ENCODE data around the gene GRM2.

GRM2 gene

GRCh38 chr3:51673802-51674654, 32.8 kb upstream of the GRM2 start:
- H3K27me3 ChIP-seq (ENCODE audit: insufficient read depth, low read length) = no peaks in the 10 kb centered on the region
- no peaks in the 10 kb centered on the region for H3K9me3 ChIP-seq (ENCODE audit: low read length)
- no peaks in the 10 kb centered on the region for H3K36me3 ChIP-seq (ENCODE audit: insufficient read depth, low read length)
- peaks cover 21% of the 10 kb centered on the region for H3K4me1 ChIP-seq (ENCODE audit: insufficient read depth, low read length)
- no peak overlapping the region for H3K4me3 ChIP-seq (ENCODE audit: low read length)
- H2AFZ ChIP-seq (ENCODE audit: low read depth, low read length) = no peak overlapping the region

- Histone ChIP-seq H3K4me1 (ENCODE audit: insufficient read depth, low read length) (peaks cover 21% of the 10 kb centered on the region), H3K9me3 (ENCODE audit: low read length) (no peaks in the 10 kb centered on the region), H2AFZ (ENCODE audit: low read depth, low read length) (no peak overlapping the region), H3K36me3 (ENCODE audit: insufficient read depth, low read length) (no peaks in the 10 kb centered on the region), H3K27me3 (ENCODE audit: insufficient read depth, low read length) (no peaks in the 10 kb centered on the region), H3K4me3 (ENCODE audit: low read length) (no peak overlapping the region)
These were observed 31.7 kb upstream of the GRM2 start for GRCh38 chr3:51675201-51675611.

GRCh38 chr3:51676102-51676640, 30.7 kb upstream of the GRM2 start:
- no peaks in the 10 kb centered on the region for H3K36me3 ChIP-seq (ENCODE audit: insufficient read depth, low read length)
- no peak overlapping the region for H3K4me3 ChIP-seq (ENCODE audit: low read length)
- no peak overlapping the region for H2AFZ ChIP-seq (ENCODE audit: low read depth, low read length)
- no peaks in the 10 kb centered on the region for H3K9me3 ChIP-seq (ENCODE audit: low read length)
- no peaks in the 10 kb centered on the region for H3K27me3 ChIP-seq (ENCODE audit: insufficient read depth, low read length)
- peaks cover 18% of the 10 kb centered on the region for H3K4me1 ChIP-seq (ENCODE audit: insufficient read depth, low read length)

GRCh38 chr3:51677358-51677757, 29.5 kb upstream of the GRM2 start:
- no peaks in the 10 kb centered on the region for H3K9me3 ChIP-seq (ENCODE audit: low read length)
- H3K36me3 ChIP-seq (ENCODE audit: insufficient read depth, low read length) = no peaks in the 10 kb centered on the region
- H3K4me1 ChIP-seq (ENCODE audit: insufficient read depth, low read length) = peaks cover 13% of the 10 kb centered on the region
- H3K27me3 ChIP-seq (ENCODE audit: insufficient read depth, low read length) = no peaks in the 10 kb centered on the region
- no peak overlapping the region for H2AFZ ChIP-seq (ENCODE audit: low read depth, low read length)
- H3K4me3 ChIP-seq (ENCODE audit: low read length) = no peak overlapping the region

- Histone ChIP-seq H3K27me3 (ENCODE audit: insufficient read depth, low read length) (no peaks in the 10 kb centered on the region), H3K9me3 (ENCODE audit: low read length) (no peaks in the 10 kb centered on the region), H3K4me3 (ENCODE audit: low read length) (no peak overlapping the region), H2AFZ (ENCODE audit: low read depth, low read length) (no peak overlapping the region), H3K36me3 (ENCODE audit: insufficient read depth, low read length) (no peaks in the 10 kb centered on the region), H3K4me1 (ENCODE audit: insufficient read depth, low read length) (peaks cover 5% of the 10 kb centered on the region)
These were observed 28.7 kb upstream of the GRM2 start for GRCh38 chr3:51678186-51678585.

GRCh38 chr3:51678641-51679040, 28.2 kb upstream of the GRM2 start:
- Histone ChIP-seq H2AFZ (ENCODE audit: low read depth, low read length) (no peak overlapping the region), H3K27me3 (ENCODE audit: insufficient read depth, low read length) (no peaks in the 10 kb centered on the region), H3K4me3 (ENCODE audit: low read length) (no peak overlapping the region), H3K4me1 (ENCODE audit: insufficient read depth, low read length) (peaks cover under 1% of the 10 kb centered on the region), H3K36me3 (ENCODE audit: insufficient read depth, low read length) (no peaks in the 10 kb centered on the region), H3K9me3 (ENCODE audit: low read length) (no peaks in the 10 kb centered on the region)

- no peak overlapping the region for H2AFZ ChIP-seq (ENCODE audit: low read depth, low read length)
- no peaks in the 10 kb centered on the region for H3K9me3 ChIP-seq (ENCODE audit: low read length)
- H3K4me1 ChIP-seq (ENCODE audit: insufficient read depth, low read length) = no peaks in the 10 kb centered on the region
- no peaks in the 10 kb centered on the region for H3K36me3 ChIP-seq (ENCODE audit: insufficient read depth, low read length)
- H3K27me3 ChIP-seq (ENCODE audit: insufficient read depth, low read length) = no peaks in the 10 kb centered on the region
- H3K4me3 ChIP-seq (ENCODE audit: low read length) = no peak overlapping the region
These were observed 27.6 kb upstream of the GRM2 start for GRCh38 chr3:51679318-51679717.

GRCh38 chr3:51679777-51680176, 27.1 kb upstream of the GRM2 start:
- no peak overlapping the region for H2AFZ ChIP-seq (ENCODE audit: low read depth, low read length)
- peaks cover 3% of the 10 kb centered on the region for H3K36me3 ChIP-seq (ENCODE audit: insufficient read depth, low read length)
- no peaks in the 10 kb centered on the region for H3K27me3 ChIP-seq (ENCODE audit: insufficient read depth, low read length)
- no peaks in the 10 kb centered on the region for H3K9me3 ChIP-seq (ENCODE audit: low read length)
- H3K4me1 ChIP-seq (ENCODE audit: insufficient read depth, low read length) = no peaks in the 10 kb centered on the region
- no peak overlapping the region for H3K4me3 ChIP-seq (ENCODE audit: low read length)

- Histone ChIP-seq H3K36me3 (ENCODE audit: insufficient read depth, low read length) (peaks cover 3% of the 10 kb centered on the region), H3K9me3 (ENCODE audit: low read length) (no peaks in the 10 kb centered on the region), H3K4me1 (ENCODE audit: insufficient read depth, low read length) (no peaks in the 10 kb centered on the region), H2AFZ (ENCODE audit: low read depth, low read length) (no peak overlapping the region), H3K4me3 (ENCODE audit: low read length) (no peak overlapping the region), H3K27me3 (ENCODE audit: insufficient read depth, low read length) (no peaks in the 10 kb centered on the region)
These were observed 26.7 kb upstream of the GRM2 start for GRCh38 chr3:51680196-51680595.

GRCh38 chr3:51680663-51681230, 26.1 kb upstream of the GRM2 start:
- H3K4me3 ChIP-seq (ENCODE audit: low read length) = no peak overlapping the region
- H2AFZ ChIP-seq (ENCODE audit: low read depth, low read length) = no peak overlapping the region
- no peaks in the 10 kb centered on the region for H3K4me1 ChIP-seq (ENCODE audit: insufficient read depth, low read length)
- no peaks in the 10 kb centered on the region for H3K27me3 ChIP-seq (ENCODE audit: insufficient read depth, low read length)
- peaks cover 3% of the 10 kb centered on the region for H3K36me3 ChIP-seq (ENCODE audit: insufficient read depth, low read length)
- H3K9me3 ChIP-seq (ENCODE audit: low read length) = no peaks in the 10 kb centered on the region

GRCh38 chr3:51681453-51681852, 25.4 kb upstream of the GRM2 start:
- no peak overlapping the region for H2AFZ ChIP-seq (ENCODE audit: low read depth, low read length)
- H3K4me3 ChIP-seq (ENCODE audit: low read length) = no peak overlapping the region
- no peaks in the 10 kb centered on the region for H3K27me3 ChIP-seq (ENCODE audit: insufficient read depth, low read length)
- no peaks in the 10 kb centered on the region for H3K9me3 ChIP-seq (ENCODE audit: low read length)
- H3K4me1 ChIP-seq (ENCODE audit: insufficient read depth, low read length) = no peaks in the 10 kb centered on the region
- H3K36me3 ChIP-seq (ENCODE audit: insufficient read depth, low read length) = peaks cover 3% of the 10 kb centered on the region

- H3K36me3 ChIP-seq (ENCODE audit: insufficient read depth, low read length) = peaks cover 3% of the 10 kb centered on the region
- H3K4me3 ChIP-seq (ENCODE audit: low read length) = no peak overlapping the region
- no peaks in the 10 kb centered on the region for H3K9me3 ChIP-seq (ENCODE audit: low read length)
- no peaks in the 10 kb centered on the region for H3K27me3 ChIP-seq (ENCODE audit: insufficient read depth, low read length)
- H2AFZ ChIP-seq (ENCODE audit: low read depth, low read length) = no peak overlapping the region
- H3K4me1 ChIP-seq (ENCODE audit: insufficient read depth, low read length) = peaks cover 1% of the 10 kb centered on the region
These were observed 24.8 kb upstream of the GRM2 start for GRCh38 chr3:51682079-51682478.

- no peaks in the 10 kb centered on the region for H3K27me3 ChIP-seq (ENCODE audit: insufficient read depth, low read length)
- peaks cover 3% of the 10 kb centered on the region for H3K36me3 ChIP-seq (ENCODE audit: insufficient read depth, low read length)
- H3K9me3 ChIP-seq (ENCODE audit: low read length) = no peaks in the 10 kb centered on the region
- H3K4me1 ChIP-seq (ENCODE audit: insufficient read depth, low read length) = peaks cover 2% of the 10 kb centered on the region
- no peak overlapping the region for H3K4me3 ChIP-seq (ENCODE audit: low read length)
- H2AFZ ChIP-seq (ENCODE audit: low read depth, low read length) = no peak overlapping the region
These were observed 24.3 kb upstream of the GRM2 start for GRCh38 chr3:51682526-51682925.

Data from neuron (in vitro differentiated cells).